WTC11 (cell line): Measurements from ENCODE around the gene RTBDN. TPM values are rescaled to one million over a fixed set of nuclear protein-coding genes. Genes with fewer than 3 reads are reported as not detected.
A peak's percentile ranks its signal among the peaks of the same experiment; 100 is the strongest.

Experiments
- ATAC-seq: fragments of 200-7000 bp; cut with Tn5 transposase; 2 replicates; pipeline ENCODE4 v1.10.0; 2021; ENCODE audit warnings: mild to moderate bottlenecking, moderate library complexity
- CTCF ChIA-PET: fragments of 300-600 bp; sonication (Branson Sonifier 250); formaldehyde crosslinking; loops from one replicate; lab custom pipeline; 2021; ENCODE audit warnings: antibody characterized with exemption; lab: Charles Lee
- POLR2A ChIA-PET: fragments of 350-600 bp; sonication (Branson Sonifier 250); formaldehyde crosslinking; loops from one replicate; lab custom pipeline; 2021; ENCODE audit warnings: antibody characterized with exemption; lab: Charles Lee
- DNase-seq: peaks from one replicate; pipeline ENCODE4 v3.0.0; 2021; ENCODE audit warnings: low spot score
- H3K27ac Mint-ChIP-seq: 2 replicates; pipeline ENCODE4 v1.8.0; 2021; ENCODE audit warnings: mixed read lengths
- H3K27me3 Mint-ChIP-seq: 2 replicates; pipeline ENCODE4 v1.8.0; 2021; ENCODE audit warnings: low read depth, mild to moderate bottlenecking, moderate library complexity, mixed read lengths
- H3K36me3 Mint-ChIP-seq: 2 replicates; pipeline ENCODE4 v1.8.0; 2021; ENCODE audit warnings: mixed read lengths
- H3K4me1 Mint-ChIP-seq: 2 replicates; pipeline ENCODE4 v1.8.0; 2022; ENCODE audit warnings: mixed read lengths
- H3K4me3 Mint-ChIP-seq: 2 replicates; pipeline ENCODE4 v1.8.0; 2021; ENCODE audit warnings: mild to moderate bottlenecking, moderate library complexity, mixed read lengths
- H3K9me3 Mint-ChIP-seq: 2 replicates; pipeline ENCODE4 v1.8.0; 2021; ENCODE audit warnings: mixed read lengths
- E2F4 ChIP-seq: sonication (generic); formaldehyde crosslinking; IDR thresholded peaks from 2 replicates; pipeline ENCODE4 v1.8.1; 2022; ENCODE audit warnings: low read depth, mild to moderate bottlenecking, moderate library complexity, missing genetic modification reagents, borderline replicate concordance
- ETV6 ChIP-seq: sonication (generic); formaldehyde crosslinking; IDR thresholded peaks from 2 replicates; pipeline ENCODE4 v1.8.1; 2022; ENCODE audit warnings: mild to moderate bottlenecking, missing genetic modification reagents
- GRHL2 ChIP-seq: fragments of 250-450 bp; sonication (Bioruptor Pico); IDR thresholded peaks from 2 replicates; pipeline ENCODE4 v1.8.0; 2022; ENCODE audit warnings: mild to moderate bottlenecking, moderate library complexity; ENCODE audit not compliant: insufficient replicate concordance, severe bottlenecking
- MYBL2 ChIP-seq: sonication (generic); formaldehyde crosslinking; IDR thresholded peaks from 2 replicates; pipeline ENCODE4 v1.8.1; 2023; ENCODE audit warnings: mild to moderate bottlenecking, moderate library complexity, missing genetic modification reagents
- NFATC4 ChIP-seq: fragments of 250-450 bp; sonication (Bioruptor Pico); IDR thresholded peaks from 2 replicates; pipeline ENCODE4 v1.9.0; 2021; ENCODE audit warnings: mild to moderate bottlenecking
- RELA ChIP-seq: sonication (generic); formaldehyde crosslinking; IDR thresholded peaks from 2 replicates; pipeline ENCODE4 v1.8.1; 2022; ENCODE audit warnings: missing genetic modification reagents, mild to moderate bottlenecking, borderline replicate concordance
- SP1 ChIP-seq: sonication (generic); formaldehyde crosslinking; conservative IDR thresholded peaks from 2 replicates; pipeline ENCODE4 v1.8.1; 2022; ENCODE audit warnings: missing genetic modification reagents
- ZNF232 ChIP-seq: sonication (generic); formaldehyde crosslinking; IDR thresholded peaks from 2 replicates; pipeline ENCODE4 v1.8.0; 2022; ENCODE audit warnings: mild to moderate bottlenecking, missing genetic modification reagents
- ZNF281 ChIP-seq: sonication (generic); formaldehyde crosslinking; IDR thresholded peaks from 2 replicates; pipeline ENCODE4 v1.8.0; 2023; ENCODE audit warnings: mild to moderate bottlenecking, missing genetic modification reagents
- ZNF317 ChIP-seq: sonication (generic); formaldehyde crosslinking; IDR thresholded peaks from 2 replicates; pipeline ENCODE4 v1.8.1; 2023; ENCODE audit warnings: low read depth, mild to moderate bottlenecking, moderate library complexity, missing genetic modification reagents, borderline replicate concordance
- ZNF396 ChIP-seq: fragments of 250-450 bp; sonication (Bioruptor Pico); IDR thresholded peaks from 2 replicates; pipeline ENCODE4 v1.8.0; 2021; ENCODE audit warnings: mild to moderate bottlenecking, moderate library complexity, borderline replicate concordance
- total RNA-seq: library from RNA; stranded (reverse); gene quantifications from 3 replicates; pipeline ENCODE4 v1.2.3, GENCODE V29; 2021
- TF ChIP-seq, protein P1 (sequence below): sonication (generic); formaldehyde crosslinking; IDR thresholded peaks from 2 replicates; pipeline ENCODE4 v1.8.0; 2022; ENCODE audit warnings: mild to moderate bottlenecking, missing genetic modification reagents
- TF ChIP-seq, protein P2 (sequence below): fragments of 250-450 bp; sonication (Bioruptor Pico); IDR thresholded peaks from 2 replicates; pipeline ENCODE4 v1.9.0; 2021; ENCODE audit warnings: mild to moderate bottlenecking, borderline replicate concordance
- TF ChIP-seq, protein P3 (sequence below): sonication (generic); formaldehyde crosslinking; IDR thresholded peaks from 2 replicates; pipeline ENCODE4 v1.8.1; 2023; ENCODE audit warnings: mild to moderate bottlenecking, moderate library complexity, missing genetic modification reagents
- TF ChIP-seq, protein P4 (sequence below): sonication (generic); formaldehyde crosslinking; IDR thresholded peaks from 2 replicates; pipeline ENCODE4 v1.8.1; 2023; ENCODE audit warnings: mild to moderate bottlenecking, missing genetic modification reagents, moderate library complexity

The RTBDN gene
- total RNA-seq, 1 experiment from 2014 or later, result 2.4 TPM

DNA sequence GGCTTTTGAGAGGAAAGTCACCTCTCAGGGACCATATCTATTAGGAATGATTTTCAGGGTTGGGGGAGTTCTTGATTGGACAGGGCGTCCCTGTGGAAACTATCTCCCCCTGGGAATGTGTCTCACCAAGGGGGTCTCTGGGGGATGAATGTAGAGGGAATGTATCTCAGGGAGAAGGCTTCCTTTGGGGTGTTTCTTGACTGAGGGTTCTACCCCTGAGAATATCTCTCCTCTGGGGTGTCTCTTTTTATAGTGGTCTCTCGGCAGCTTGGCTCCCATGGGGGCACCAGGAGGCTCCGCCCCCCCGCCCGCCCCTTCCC is 1.0 kb downstream of the RTBDN start:
- ATAC-seq (no peak), DNase-seq (no peak)
- Mint-ChIP-seq H3K4me1 (peaks cover 30% of the 10 kb centered on the region), H3K27ac (no peak overlapping the region), H3K36me3 (no peaks in the 10 kb centered on the region), H3K9me3 (no peaks in the 10 kb centered on the region), H3K27me3 (peaks cover 66% of the 10 kb centered on the region), H3K4me3 (peak overlapping the region; percentile 59)
- TF ChIP-seq, protein P1, sequence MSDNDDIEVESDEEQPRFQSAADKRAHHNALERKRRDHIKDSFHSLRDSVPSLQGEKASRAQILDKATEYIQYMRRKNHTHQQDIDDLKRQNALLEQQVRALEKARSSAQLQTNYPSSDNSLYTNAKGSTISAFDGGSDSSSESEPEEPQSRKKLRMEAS, result no peak
- TF ChIP-seq ZNF396 (no peak), ZNF232 (CRISPR knock-in tag) (no peak), GRHL2 (CRISPR knock-in tag) (no peak), MYBL2 (CRISPR knock-in tag) (no peak), E2F4 (CRISPR knock-in tag) (no peak), ZNF317 (CRISPR knock-in tag) (no peak), NFATC4 (CRISPR knock-in tag) (no peak), ETV6 (CRISPR knock-in tag) (no peak), RELA (no peak), ZNF281 (CRISPR knock-in tag) (no peak)
- TF ChIP-seq, protein P2, sequence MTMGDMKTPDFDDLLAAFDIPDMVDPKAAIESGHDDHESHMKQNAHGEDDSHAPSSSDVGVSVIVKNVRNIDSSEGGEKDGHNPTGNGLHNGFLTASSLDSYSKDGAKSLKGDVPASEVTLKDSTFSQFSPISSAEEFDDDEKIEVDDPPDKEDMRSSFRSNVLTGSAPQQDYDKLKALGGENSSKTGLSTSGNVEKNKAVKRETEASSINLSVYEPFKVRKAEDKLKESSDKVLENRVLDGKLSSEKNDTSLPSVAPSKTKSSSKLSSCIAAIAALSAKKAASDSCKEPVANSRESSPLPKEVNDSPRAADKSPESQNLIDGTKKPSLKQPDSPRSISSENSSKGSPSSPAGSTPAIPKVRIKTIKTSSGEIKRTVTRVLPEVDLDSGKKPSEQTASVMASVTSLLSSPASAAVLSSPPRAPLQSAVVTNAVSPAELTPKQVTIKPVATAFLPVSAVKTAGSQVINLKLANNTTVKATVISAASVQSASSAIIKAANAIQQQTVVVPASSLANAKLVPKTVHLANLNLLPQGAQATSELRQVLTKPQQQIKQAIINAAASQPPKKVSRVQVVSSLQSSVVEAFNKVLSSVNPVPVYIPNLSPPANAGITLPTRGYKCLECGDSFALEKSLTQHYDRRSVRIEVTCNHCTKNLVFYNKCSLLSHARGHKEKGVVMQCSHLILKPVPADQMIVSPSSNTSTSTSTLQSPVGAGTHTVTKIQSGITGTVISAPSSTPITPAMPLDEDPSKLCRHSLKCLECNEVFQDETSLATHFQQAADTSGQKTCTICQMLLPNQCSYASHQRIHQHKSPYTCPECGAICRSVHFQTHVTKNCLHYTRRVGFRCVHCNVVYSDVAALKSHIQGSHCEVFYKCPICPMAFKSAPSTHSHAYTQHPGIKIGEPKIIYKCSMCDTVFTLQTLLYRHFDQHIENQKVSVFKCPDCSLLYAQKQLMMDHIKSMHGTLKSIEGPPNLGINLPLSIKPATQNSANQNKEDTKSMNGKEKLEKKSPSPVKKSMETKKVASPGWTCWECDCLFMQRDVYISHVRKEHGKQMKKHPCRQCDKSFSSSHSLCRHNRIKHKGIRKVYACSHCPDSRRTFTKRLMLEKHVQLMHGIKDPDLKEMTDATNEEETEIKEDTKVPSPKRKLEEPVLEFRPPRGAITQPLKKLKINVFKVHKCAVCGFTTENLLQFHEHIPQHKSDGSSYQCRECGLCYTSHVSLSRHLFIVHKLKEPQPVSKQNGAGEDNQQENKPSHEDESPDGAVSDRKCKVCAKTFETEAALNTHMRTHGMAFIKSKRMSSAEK, result no peak
- TF ChIP-seq, protein P3, sequence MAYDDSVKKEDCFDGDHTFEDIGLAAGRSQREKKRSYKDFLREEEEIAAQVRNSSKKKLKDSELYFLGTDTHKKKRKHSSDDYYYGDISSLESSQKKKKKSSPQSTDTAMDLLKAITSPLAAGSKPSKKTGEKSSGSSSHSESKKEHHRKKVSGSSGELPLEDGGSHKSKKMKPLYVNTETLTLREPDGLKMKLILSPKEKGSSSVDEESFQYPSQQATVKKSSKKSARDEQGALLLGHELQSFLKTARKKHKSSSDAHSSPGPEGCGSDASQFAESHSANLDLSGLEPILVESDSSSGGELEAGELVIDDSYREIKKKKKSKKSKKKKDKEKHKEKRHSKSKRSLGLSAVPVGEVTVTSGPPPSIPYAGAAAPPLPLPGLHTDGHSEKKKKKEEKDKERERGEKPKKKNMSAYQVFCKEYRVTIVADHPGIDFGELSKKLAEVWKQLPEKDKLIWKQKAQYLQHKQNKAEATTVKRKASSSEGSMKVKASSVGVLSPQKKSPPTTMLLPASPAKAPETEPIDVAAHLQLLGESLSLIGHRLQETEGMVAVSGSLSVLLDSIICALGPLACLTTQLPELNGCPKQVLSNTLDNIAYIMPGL (CRISPR knock-in tag), result no peak
- ChIA-PET CTCF (interaction anchor here (1.3 kb wide), 2 partner anchors 52 to 132 kb away, joined by 7 to 8 read pairs; no protein-coding TSS in a partner anchor), POLR2A (no interaction called here)

GRCh38 chr19:12828494-12828893 is 5.9 kb downstream of the RTBDN start:
- peak; percentile 91 for DNase-seq
- POLR2A ChIA-PET, result interaction anchor here (0.7 to 1.2 kb wide), 2 partner anchors 53 to 57 kb away, joined by 3 read pairs; partner anchors contain the start of gene DNASE2
- TF ChIP-seq, protein P3 (CRISPR knock-in tag), result no peak
- TF ChIP-seq MYBL2 (CRISPR knock-in tag) (0 out of 2 replicates have a peak, but pooled peaks have one; percentile 48), SP1 (CRISPR knock-in tag) (0 out of 2 replicates have a peak, but pooled peaks have one; percentile 57), ZNF317 (CRISPR knock-in tag) (no peak)
- TF ChIP-seq, protein P4, sequence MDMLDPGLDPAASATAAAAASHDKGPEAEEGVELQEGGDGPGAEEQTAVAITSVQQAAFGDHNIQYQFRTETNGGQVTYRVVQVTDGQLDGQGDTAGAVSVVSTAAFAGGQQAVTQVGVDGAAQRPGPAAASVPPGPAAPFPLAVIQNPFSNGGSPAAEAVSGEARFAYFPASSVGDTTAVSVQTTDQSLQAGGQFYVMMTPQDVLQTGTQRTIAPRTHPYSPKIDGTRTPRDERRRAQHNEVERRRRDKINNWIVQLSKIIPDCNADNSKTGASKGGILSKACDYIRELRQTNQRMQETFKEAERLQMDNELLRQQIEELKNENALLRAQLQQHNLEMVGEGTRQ, result no peak
- Mint-ChIP-seq H3K27me3 (peaks cover 46% of the 10 kb centered on the region), H3K9me3 (no peaks in the 10 kb centered on the region), H3K27ac (no peak overlapping the region), H3K4me1 (peaks cover 25% of the 10 kb centered on the region), H3K4me3 (peak overlapping the region; percentile 69), H3K36me3 (no peaks in the 10 kb centered on the region)
- ATAC-seq, result peak; percentile 77
- CTCF ChIA-PET, result interaction anchor here (0.6 to 5.4 kb wide), 16 partner anchors 9 to 1862 kb away, joined by 3 to 103 read pairs (median 5); partner anchors contain the start of gene MAST1
